ENCODE measurements around the gene SLC16A4. TPM values are rescaled to one million over a fixed set of nuclear protein-coding genes. Genes with fewer than 3 reads are reported as not detected.

The SLC16A4 gene
- polyA plus RNA-seq, 3 donors, result 84.0 to 108 (median 101) TPM

DNA sequence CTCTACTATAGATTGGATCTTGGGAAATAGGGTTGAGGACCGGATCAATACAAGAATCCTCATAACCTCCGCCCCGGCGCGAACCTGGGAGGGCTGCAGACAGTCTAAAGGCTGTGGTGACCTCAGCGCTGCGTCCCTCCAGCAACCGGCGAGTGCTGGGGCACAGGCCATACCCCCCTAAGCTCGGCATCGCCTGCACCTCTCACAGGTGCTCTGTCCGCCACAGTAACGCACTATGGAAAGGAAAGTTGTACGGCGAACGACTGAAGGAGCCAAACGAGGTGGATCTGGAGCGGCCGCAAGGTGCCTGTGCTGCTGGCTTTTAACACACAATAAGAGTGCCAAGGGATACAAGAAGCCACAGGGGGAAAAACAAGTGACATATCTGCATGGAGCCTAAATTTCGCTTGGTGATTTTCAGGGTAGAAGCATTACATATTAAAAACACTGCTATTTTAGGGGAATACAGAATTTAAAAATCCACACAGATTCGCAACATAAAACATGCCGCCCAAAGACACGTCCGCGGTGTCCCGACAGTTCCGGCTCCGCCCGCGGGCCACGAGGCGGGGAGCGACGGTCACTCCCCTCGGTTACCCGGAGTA, 53.0 kb downstream of the SLC16A4 start:
- DNase-seq (ENCODE audit: low read depth in 3 of 3, low spot score in 2 of 3), result peak in 2 of 3 donors; percentile 24 to 45

DNA sequence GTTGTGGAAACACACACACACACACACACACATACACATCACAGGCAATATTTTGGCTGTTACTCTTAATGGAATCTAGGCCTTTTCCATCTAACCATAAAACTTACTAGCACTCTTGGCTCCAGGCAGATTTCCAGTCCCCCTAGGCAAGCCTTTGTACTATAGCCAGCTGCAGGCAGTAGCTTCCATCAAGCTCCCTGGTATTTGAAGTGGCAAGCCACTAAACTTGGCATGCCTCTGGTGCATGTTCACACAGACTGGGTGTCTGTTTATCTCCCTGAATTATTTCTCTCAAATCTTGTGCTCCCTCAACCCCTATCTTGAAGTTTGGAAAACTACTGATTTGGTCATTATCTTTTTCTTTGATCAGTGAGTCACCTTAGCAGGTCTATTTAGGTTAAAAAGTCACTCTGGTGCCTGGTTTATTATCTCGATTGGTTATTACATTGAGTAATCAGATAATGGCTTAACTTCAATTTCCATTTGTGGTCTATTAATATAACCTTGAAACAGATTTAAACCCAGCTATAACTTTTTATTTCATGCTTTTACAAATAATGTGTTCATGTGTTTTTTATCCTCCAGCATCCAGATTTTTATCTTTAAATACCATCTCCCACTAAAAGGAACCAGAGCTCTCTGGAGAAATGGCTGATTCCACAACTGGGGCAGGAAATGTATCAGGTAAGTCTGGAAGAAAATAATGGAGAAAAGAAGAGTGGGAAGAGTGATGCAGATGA, 54.4 kb downstream of the SLC16A4 start:
- DNase-seq (ENCODE audit: low read depth in 3 of 3, low spot score in 2 of 3), result no peak

DNA sequence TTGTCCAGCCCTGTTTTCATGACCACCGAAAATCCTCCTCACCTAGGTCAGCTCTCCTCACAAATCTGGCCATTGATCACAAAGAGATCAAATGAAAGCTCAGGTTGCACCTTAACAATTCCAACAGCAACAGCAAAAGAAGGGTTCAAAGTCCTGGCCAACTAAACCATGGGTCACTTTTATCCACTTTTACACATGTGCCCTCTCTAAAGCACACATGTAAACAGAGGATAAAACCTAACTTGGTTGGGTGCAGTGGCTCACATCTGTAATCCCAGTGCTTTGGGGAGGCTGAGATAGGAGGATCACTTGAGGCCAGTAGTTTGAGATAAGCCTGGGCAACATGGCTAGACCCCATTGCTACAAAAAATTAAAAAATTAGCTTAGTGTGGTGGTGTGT, 55.6 kb downstream of the SLC16A4 start:
- DNase-seq (ENCODE audit: low read depth in 3 of 3, low spot score in 2 of 3), result no peak

DNA sequence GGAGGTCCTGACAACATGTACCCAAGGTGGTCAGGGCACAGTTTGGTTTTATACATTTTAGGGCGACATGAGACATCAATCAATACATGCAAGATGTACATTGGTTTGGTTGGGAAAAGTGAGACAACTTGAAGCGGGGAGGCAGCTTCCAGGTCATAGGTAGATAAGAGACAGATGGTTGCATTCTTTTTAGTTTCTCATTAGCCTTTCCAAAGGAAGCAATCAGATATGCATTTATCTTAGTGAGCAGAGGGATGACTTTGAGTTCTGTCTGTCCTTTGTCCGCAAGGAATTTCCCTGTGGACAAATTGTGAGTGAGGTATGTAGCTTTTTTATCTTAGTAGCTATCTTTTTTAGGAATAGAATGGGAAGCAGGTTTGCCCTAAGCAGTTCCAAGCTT, 62.1 kb downstream of the SLC16A4 start:
- DNase-seq (ENCODE audit: low read depth in 3 of 3, low spot score in 2 of 3), result no peak

DNA sequence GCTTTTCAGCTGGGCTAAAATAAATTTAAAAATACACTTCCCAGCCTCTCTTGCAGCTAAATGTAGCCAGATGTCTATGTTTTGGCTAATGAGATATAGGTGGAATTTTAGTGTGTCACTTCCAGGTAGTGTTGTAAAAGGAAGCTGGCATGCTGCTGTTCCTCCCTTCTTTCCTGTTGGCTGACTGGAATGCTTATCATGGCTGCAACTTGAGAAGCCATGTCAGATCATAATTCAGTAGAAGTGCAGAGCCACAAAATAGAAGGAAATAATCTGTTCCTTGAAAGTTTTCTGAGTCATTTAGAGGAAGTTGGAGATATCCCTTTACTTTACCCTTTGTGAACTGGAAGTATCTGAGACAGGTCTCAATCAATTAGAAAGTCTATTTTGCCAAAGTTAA, 62.6 kb downstream of the SLC16A4 start:
- no peak for DNase-seq (ENCODE audit: low read depth in 3 of 3, low spot score in 2 of 3)

DNA sequence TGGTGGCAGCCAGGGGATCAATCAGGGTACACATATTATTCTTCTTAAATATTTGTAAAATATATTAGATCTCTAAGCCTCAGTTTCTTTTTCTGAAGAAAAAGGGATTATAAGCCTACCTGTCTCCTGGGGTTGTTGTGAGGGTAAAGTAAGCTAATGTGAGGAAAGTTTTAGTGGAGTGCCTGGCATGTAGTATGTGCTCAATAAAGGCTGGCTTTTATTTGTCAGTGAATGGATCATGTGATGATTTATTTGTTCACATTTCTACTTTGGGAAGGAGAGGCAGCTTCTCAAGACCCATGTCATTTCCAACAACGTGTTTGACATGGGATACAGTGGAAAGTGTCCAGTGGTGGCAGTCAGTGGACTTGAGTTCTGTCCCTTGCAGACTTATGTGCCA, 64.0 kb downstream of the SLC16A4 start:
- DNase-seq (ENCODE audit: low read depth in 3 of 3, low spot score in 2 of 3), result no peak

DNA sequence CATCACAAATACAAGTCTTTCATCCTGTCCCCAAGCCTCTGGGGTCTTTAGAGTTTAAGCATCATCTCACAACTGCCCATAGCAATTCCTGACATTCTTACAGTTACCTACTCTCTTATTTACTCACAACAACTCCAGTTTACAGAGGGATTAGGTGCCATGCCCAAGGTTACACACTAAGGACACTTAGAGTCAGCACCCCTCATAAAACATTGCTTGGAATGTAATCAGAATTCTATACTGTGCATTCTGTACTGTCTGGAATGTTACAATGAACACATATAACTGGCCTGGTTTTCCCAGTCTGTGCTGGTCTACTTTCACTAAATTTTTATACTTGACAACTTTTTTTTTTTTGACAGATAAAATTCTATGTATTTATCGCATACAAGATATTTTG, 66.2 kb downstream of the SLC16A4 start:
- no peak for DNase-seq (ENCODE audit: low read depth in 3 of 3, low spot score in 2 of 3)

DNA sequence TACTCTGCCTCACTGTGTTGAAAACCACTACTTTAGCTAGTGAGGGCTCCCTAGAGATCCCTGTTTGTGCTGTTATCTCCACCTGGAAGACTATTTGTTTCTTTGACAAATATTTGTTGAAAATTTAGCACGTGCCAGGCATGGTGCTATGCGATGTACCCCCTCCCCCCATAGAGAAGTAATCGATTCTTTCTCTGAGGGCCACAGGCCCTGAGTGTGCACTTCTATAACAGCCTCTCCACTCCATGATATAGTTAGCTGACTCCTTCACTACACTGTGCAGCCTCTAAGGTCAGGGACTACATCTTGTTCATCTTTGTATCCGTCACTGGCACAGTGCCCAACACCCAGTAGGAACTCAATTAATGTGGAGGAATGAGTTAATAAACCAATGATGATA, 69.0 kb downstream of the SLC16A4 start:
- no peak for DNase-seq (ENCODE audit: low read depth in 3 of 3, low spot score in 2 of 3)

DNA sequence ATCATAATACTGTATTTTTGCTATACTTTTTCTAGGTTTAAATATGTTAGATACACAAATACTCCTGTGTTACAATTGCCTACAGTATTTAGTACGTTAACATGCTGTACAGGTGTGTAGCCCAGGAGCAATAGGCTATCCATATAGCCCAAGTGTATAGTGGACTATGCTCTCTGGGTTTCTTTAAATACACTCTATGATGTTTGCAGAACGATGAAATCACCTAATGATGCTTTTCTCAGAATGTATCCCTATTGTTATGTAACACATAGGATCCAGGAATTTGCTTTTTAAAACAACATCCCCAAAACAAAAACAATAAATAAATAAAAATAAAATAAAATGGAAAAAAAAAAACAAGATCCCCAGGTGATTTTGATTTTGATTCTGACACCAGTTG, 69.8 kb downstream of the SLC16A4 start:
- DNase-seq (ENCODE audit: low read depth in 3 of 3, low spot score in 2 of 3), result no peak

DNA sequence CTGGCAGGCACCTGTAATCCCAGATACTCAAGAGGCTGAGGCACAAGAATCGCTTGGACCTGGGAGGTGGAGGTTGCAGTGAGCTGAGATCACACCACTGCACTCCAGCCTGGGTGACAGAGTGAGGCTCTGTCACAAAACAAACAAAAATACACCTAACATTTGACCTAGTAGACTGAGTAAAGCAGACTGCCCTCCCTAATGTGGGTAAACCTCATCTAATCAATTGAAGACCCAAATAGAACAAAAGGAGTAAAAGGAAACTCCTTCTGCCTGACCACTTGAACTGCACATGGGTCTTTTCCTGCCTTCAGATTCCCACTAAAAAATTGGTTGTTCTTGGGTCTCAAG, 70.7 kb downstream of the SLC16A4 start:
- no peak for DNase-seq (ENCODE audit: low read depth in 3 of 3, low spot score in 2 of 3)

DNA sequence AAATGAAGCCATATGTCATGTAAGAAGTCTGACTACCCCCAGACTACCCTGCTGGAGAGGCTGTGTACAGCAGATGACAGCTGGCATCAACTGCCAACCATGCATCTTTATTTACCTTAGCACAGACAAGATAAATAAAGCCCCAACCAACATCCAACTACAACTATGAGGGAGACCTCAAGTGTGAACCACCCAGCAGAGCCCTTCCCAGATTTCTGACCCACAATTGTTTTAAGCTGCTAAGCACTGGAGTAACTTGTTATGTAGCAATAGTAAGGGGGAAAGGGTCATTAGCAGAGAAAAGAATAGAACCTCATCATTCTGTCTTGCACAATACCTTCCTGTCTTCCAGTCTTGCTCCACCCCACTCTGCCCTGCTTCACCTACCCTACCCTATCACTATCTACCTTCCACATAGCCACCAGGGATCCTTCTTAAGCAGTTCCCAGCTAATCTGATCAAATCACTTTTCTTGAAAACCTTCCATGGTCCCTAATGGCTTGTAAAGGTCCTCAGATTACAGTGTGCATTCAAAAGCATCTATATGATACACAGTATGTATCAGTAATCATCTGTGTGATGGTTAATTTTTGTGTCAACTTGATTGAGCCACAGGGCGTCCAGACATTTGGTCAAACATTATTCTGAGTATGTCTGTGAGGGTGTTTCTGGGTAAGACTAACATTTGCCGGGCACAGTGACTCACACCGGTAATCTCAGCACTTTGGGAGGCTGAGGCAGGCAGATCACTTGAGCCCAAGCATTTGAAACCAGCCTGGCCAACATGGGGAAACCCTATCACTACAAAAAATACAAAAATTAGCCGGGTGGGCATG, 71.3 kb downstream of the SLC16A4 start:
- DNase-seq (ENCODE audit: low read depth in 3 of 3, low spot score in 2 of 3), result no peak

DNA sequence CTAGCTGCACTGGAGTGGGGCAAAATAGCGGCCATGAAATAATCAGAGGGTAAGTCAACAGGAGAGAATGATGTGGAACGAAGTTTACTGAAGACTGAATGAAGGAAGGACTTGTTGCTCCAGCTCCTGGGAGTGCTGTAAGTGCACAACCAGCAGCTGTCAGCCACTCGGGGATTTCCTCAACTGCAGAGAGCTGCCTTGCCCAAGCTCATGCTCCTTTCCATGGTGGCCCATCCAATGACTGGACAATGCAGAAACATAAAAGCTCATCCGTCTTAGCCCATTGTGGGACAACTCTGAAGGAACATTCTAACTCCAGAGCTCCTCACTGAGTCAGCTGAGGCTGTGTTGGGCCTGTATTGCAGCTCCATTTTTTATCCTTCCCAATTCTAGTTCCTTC, 72.8 kb downstream of the SLC16A4 start:
- DNase-seq (ENCODE audit: low read depth in 3 of 3, low spot score in 2 of 3), result no peak

DNA sequence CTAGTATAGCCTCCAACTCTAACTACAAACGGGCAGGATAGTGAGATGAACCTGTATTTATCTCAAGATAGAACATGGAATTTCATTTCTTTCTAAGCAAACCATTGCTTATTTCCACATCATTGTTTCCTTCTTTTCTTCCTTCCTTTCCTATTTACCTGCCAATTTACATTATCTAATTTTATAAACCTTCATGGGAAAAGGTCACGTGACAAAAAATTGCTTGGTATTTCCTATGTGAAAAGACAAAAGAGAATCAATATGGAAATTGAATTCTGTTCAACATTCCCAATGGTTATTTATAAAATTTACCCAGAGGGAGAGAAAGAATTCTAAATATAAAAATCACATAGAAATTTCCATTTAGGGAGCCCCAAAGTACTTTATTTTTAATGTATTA, 74.1 kb downstream of the SLC16A4 start:
- DNase-seq (ENCODE audit: low read depth in 3 of 3, low spot score in 2 of 3), result no peak

Other genes starting within 250 kb of the SLC16A4 start
- gene SLC6A17, start 240.5 kb downstream of the SLC16A4 start, polyA plus RNA-seq (ENCODE audit: insufficient read length in 3 of 3), result under 1 TPM; 0.79 to 0.89 (median 0.83) TPM
- gene KCNC4, start 180.7 kb downstream of the SLC16A4 start, polyA plus RNA-seq (ENCODE audit: insufficient read length in 3 of 3), result 1 to 10 TPM; 4.0 to 4.4 (median 4.3) TPM
- gene RBM15, start 51.6 kb downstream of the SLC16A4 start, polyA plus RNA-seq (ENCODE audit: insufficient read length in 3 of 3), result 10 to 100 TPM in 2 of 3 donors, 1 to 10 TPM in 1; 9.9 to 10.4 (median 10.4) TPM
- gene LAMTOR5, start 16.7 kb upstream of the SLC16A4 start, polyA plus RNA-seq (ENCODE audit: insufficient read length in 3 of 3), result 100 to 1,000 TPM; 297 to 337 (median 312) TPM
- gene PROK1, start 60.1 kb upstream of the SLC16A4 start, polyA plus RNA-seq (ENCODE audit: insufficient read length in 3 of 3), result under 1 TPM; 0.08 to 0.48 (median 0.19) TPM
- gene KCNA10, start 128.1 kb upstream of the SLC16A4 start, polyA plus RNA-seq (ENCODE audit: insufficient read length in 3 of 3), result not detected
- under 1 TPM; 0.30 to 0.49 (median 0.32) TPM for gene KCNA2, start 215.3 kb upstream of the SLC16A4 start, polyA plus RNA-seq (ENCODE audit: insufficient read length in 3 of 3)